Globus pallidus (tissue), 1 donor: ENCODE data around the gene FBXO46.

Source experiments
- DNase-seq: peaks from one replicate; pipeline ENCODE4 v3.0.0-alpha.2; 2015; ENCODE audit warnings: low spot score

Gene FBXO46

DNA sequence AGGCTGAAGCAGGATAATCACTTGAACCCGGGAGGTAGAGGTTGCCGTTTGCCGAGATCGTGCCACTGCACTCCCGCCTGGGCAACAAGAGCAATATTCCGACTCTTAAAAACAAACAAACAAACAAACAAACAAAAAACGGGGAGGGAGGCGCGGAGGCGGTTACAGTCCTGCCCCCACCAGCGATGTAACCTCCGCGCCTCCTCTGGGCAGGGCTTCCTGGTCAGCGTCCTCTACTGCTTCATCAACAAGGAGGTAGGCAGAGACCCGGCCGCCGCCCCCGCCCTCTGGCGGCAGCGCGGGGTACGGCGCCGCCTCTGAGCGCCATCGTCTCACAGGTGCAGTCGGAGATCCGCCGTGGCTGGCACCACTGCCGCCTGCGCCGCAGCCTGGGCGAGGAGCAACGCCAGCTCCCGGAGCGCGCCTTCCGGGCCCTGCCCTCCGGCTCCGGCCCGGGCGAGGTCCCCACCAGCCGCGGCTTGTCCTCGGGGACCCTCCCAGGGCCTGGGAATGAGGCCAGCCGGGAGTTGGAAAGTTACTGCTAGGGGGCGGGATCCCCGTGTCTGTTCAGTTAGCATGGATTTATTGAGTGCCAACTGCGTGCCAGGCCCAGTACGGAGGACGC is 49.2 kb downstream of the FBXO46 start:
- peak; percentile 87 for DNase-seq

DNA sequence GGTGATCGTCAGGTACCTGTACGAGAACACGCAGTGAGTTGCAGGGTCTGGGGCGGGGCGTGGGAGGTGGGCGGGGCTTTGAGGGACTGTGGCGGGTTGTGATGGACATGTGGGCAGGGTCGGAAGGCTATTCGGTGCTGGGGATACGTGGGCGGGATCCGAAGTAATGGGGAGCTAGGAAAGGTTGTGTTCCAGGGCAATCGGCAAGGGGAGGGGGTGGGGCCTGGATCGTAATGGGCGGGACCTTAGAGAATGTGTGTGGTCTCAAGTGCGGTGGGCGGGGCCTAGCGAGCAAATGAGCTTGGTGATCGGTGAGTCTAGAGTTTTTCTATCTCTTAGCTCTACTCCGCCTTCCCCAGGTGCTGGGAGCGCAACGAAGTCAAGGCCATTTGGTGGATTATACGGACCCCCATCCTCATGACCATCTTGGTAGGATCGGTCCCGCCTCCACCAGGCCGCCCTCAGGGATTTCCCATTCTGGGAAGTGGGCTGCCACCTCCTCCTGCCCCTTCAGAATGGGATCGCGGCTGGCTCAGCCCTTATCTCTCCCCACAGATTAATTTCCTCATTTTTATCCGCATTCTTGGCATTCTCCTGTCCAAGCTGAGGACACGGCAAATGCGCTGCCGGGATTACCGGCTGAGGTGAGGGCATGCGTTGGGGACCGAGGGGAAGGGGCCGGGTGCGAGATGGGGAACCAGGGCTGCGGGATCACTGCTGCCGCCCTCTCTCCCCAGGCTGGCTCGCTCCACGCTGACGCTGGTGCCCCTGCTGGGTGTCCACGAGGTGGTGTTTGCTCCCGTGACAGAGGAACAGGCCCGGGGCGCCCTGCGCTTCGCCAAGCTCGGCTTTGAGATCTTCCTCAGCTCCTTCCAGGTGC is 53.1 kb downstream of the FBXO46 start:
- DNase-seq, result peak; percentile 86

DNA sequence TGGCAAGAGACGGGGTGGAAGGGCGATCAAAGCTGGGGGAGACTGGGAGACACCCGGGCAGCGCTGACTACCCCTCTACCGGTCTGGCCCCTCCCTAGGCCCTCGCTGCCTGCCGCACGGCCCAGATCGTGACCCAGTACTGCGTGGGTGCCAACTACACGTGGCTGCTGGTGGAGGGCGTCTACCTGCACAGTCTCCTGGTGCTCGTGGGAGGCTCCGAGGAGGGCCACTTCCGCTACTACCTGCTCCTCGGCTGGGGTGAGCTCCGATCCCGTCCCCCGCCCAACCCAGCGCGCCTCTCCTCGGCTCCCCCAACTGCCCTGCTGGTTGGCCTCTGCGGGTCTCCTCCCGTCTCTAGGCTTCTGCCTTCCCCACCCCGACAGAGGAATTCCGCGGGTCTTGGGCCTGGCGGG is 53.8 kb downstream of the FBXO46 start:
- DNase-seq, result no peak

DNA sequence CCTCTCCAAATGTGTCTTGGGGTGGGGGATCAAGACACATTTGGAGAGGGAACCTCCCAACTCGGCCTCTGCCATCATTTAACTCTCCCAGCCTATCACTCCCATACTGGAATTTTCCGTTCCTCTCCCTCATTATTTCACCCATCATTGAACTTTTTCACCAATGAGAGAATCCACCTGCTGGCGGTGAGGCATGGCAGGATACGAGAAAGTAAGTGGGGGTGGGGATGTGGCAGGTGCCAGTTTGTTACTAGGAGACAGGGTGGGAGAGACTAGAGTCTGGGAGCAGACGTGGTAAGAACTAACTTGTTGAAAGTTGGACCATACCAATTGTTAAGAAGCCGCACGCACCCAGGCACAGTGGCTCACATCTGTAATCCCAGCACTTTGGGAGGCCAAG is 55.8 kb downstream of the FBXO46 start:
- no peak for DNase-seq

DNA sequence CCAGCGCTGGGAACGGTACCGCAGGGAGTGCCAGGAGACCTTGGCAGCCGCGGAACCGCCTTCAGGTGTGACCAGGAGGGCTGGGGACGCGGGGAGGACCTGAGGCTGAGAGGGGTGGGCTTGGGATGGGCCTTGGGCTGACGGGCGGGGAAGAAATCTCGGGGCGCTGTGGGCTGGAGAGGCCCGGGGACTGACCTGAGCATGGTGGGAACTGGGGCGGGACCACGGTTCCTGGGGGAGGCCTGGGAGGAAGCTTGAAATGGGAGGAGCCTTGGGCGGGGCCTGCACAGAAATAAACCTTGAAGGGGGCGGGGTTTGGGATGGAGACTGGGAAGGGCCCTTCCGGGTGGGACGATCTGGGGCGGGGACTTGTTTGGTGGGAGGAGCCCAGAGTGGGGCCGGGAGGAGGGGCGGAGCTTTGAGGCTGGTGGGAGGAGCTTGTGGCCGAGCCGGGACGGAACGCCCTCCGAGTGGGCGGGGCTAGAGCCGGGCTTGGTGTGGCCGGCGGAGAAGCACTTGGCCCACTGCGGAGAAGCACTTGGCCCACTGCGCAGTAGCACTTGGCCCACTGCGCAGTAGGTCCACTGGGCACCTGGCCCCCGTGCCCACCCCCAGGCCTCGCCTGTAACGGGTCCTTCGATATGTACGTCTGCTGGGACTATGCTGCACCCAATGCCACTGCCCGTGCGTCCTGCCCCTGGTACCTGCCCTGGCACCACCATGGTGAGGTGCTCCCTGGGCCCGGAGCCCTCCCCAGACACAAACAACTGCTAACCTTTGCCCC is 59.8 kb downstream of the FBXO46 start:
- peak; percentile 84 for DNase-seq

DNA sequence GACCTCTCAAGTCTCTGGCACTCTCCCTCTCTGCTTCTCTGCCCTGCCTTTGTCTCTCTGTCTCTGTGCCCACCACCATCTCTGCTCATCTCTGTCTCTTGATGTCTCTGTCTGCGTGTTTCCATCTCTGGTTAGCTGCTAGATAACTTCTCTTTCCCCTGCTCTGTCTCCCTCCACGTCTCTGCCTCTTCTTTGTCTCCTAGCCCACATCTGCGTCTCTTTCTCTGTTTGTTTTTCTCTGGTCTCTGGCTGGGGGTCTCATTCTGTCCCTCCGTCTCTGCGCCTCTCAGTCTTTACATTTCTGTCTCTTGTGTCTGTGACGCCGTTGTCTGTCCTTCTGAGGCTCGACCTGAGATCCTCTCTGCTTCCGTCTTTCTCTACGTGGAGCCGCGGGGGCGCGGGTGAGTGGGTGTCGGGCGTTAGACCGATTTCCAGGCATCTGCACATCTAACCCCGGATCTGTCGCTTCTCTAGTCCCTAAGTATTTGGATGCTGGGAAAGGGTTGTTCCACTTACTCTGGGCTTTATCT is 62.3 kb downstream of the FBXO46 start:
- no peak for DNase-seq

DNA sequence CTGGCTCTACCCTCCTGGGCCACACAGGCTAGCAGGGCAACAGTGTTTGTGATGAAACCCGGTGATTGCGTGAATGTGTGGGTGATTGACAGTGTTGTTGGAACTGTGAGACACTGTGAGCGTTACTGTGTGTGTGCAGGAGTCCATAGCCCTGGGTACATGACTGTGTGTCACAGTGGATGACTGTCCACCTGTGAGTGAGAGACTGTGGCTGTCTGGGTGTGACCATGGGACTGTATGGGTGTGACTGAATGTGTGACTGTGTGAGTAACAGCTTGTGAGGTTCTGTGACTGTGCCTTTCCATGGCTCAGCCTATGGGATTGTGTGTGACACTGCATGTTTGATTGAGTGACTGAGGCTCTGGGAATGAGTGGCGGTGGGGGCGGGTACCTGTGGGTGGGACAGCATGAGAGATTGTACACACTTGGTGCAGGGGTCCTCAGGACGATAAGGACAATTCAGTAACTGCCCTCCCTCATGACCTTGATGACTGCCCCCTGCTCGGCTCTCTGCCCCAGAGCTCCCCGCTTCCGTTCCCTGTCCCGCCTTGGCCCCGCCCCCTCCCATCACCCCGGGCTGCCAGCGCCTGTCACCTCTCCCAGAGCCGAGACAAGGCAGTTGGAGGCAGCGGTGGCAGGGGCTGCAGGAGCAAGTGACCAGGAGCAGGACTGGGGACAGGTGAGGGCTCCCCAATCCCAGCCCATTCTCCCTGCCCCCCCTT is 62.9 kb downstream of the FBXO46 start, which contains the start of gene GIPR:
TSS of gene GIPR (plus strand) at position 602 of the 722 bp plus-strand sequence. CDS start 1,300 bp downstream, outside the sequence.
- no peak for DNase-seq

DNA sequence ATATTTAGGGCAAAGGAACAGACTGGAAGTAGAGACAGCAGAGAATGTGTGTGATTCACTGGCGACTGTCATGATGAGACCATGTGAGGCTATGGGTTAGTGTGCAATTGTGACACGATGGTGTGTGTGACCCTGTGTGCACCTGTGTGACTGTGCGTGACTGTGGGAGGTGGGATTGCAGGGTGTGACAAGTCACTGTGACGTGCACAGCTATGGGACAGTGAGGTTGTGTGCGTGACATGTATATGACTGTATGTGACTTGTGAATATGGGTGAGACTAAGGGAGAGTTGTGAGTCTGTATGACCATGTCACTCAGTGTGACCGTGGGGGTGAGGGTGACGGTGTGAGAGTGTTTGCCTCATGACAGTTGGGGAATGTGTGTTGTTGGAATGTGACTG is 66.1 kb downstream of the FBXO46 start:
- DNase-seq, result no peak

DNA sequence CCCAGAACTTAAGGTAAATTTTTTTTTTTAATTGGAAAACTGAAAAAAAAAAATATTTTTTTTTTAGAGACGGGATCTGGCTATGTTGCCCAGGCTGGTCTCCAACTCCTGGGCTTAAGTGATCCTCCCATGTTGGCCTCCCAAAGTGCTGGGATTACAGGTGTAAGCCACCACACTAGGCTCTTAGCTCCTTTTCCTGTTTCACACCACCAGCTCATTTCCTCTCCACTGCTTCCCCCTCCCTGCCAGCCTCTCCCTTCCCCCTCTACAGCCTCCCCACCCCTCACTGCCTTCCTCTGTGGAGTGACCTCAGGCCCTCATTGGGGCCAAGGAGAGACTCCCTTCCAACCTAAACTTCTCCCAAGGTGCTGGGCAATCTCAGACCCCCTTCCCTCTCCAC is 66.9 kb downstream of the FBXO46 start:
- DNase-seq, result no peak

DNA sequence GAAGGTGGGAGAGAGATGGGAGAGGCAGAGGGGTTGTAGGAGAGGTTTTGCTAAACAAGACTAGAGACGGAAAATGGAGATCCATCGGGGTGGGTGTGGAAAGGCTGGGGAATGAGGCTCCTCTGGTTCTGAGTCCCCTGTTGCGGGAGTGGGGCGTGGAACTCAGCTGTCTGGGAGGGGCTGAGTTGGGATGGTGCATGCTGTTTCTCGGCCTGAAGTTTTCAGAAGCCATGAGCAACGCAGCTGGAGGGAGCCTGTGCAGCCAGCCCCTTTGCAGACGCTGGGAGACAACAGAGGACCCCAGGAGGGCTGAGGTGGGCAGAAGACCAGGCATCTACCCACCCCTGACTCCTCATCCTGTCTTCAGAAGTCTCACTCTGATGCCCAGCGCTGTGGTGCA is 70.1 kb downstream of the FBXO46 start:
- DNase-seq, result no peak
